MG63 (cell line): ENCODE data around the gene LCE2A. TPM values are rescaled to one million over a fixed set of nuclear protein-coding genes. Genes with fewer than 3 reads are reported as not detected.

ENCODE experiments used
- DNase-seq: peaks from one replicate; pipeline ENCODE4 v3.0.0-alpha.2; 2020
- H3K27me3 ChIP-seq: fragments of 250-450 bp; sonication (Bioruptor Pico); 2 replicates; pipeline ENCODE4 v1.5.1; 2020; ENCODE audit warnings: mild to moderate bottlenecking, moderate library complexity
- H3K36me3 ChIP-seq: fragments of 250-450 bp; sonication (Bioruptor Pico); 2 replicates; pipeline ENCODE4 v1.5.1; 2020; ENCODE audit warnings: mild to moderate bottlenecking, moderate library complexity
- H3K4me3 ChIP-seq: fragments of 250-450 bp; sonication (Bioruptor Pico); 2 replicates; pipeline ENCODE4 v1.5.1; 2020; ENCODE audit warnings: mild to moderate bottlenecking, moderate library complexity
- H3K9me3 ChIP-seq: fragments of 250-450 bp; sonication (Bioruptor Pico); 2 replicates; pipeline ENCODE4 v1.5.1; 2020; ENCODE audit warnings: mild to moderate bottlenecking, moderate library complexity
- total RNA-seq: library from RNA; depleted of rRNA; stranded (reverse); fragments of >200 nt; shearing (Covaris generic); gene quantifications from 2 replicates; pipeline ENCODE4 v1.2.3, GENCODE V29; 2014; ENCODE audit warnings: low replicate concordance; rRNA removed

The LCE2A gene
- total RNA-seq, 1 experiment from 2014 or later, result not detected

- H3K36me3 ChIP-seq, result no peaks in the 10 kb centered on the region
- no peaks in the 10 kb centered on the region for H3K27me3 ChIP-seq
- peak; percentile 32 for DNase-seq
Measured at GRCh38 chr1:152725261-152725660, 27.1 kb downstream of the LCE2A start.

GRCh38 chr1:152728986-152729385 lies 30.8 kb downstream of the LCE2A start:
- Histone ChIP-seq H3K27me3 (no peaks in the 10 kb centered on the region), H3K9me3 (no peaks in the 10 kb centered on the region), H3K36me3 (no peaks in the 10 kb centered on the region), H3K4me3 (no peak overlapping the region)
- DNase-seq, result no peak

More at GRCh38 chr1:152725261-152725660, 27.1 kb downstream of the LCE2A start:
- H3K9me3 ChIP-seq, result no peaks in the 10 kb centered on the region
- H3K4me3 ChIP-seq, result no peak overlapping the region

- no peaks in the 10 kb centered on the region for H3K36me3 ChIP-seq
- DNase-seq, result no peak
- no peaks in the 10 kb centered on the region; the same call in 1 of the 2 replicates for H3K27me3 ChIP-seq
- no peaks in the 10 kb centered on the region for H3K9me3 ChIP-seq
- no peak overlapping the region for H3K4me3 ChIP-seq
Measured at GRCh38 chr1:152735648-152736047, 37.5 kb downstream of the LCE2A start.

- H3K36me3 ChIP-seq, result no peaks in the 10 kb centered on the region
- H3K9me3 ChIP-seq, result no peaks in the 10 kb centered on the region
- DNase-seq, result no peak
- no peaks in the 10 kb centered on the region; the same call in 1 of the 2 replicates for H3K27me3 ChIP-seq
- no peak overlapping the region for H3K4me3 ChIP-seq
Measured at GRCh38 chr1:152737997-152738396, 39.9 kb downstream of the LCE2A start.

- no peak for DNase-seq
Measured at GRCh38 chr1:152739841-152740240, 41.7 kb downstream of the LCE2A start.

GRCh38 chr1:152741656-152742055 lies 43.5 kb downstream of the LCE2A start:
- H3K36me3 ChIP-seq, result no peaks in the 10 kb centered on the region
- no peak overlapping the region for H3K4me3 ChIP-seq
- DNase-seq, result no peak
- no peaks in the 10 kb centered on the region for H3K9me3 ChIP-seq
- no peaks in the 10 kb centered on the region for H3K27me3 ChIP-seq

More at GRCh38 chr1:152739841-152740240, 41.7 kb downstream of the LCE2A start:
- Histone ChIP-seq H3K27me3 (no peaks in the 10 kb centered on the region), H3K4me3 (no peak overlapping the region), H3K36me3 (no peaks in the 10 kb centered on the region), H3K9me3 (no peaks in the 10 kb centered on the region)

- DNase-seq, result no peak
- Histone ChIP-seq H3K4me3 (no peak overlapping the region), H3K9me3 (no peaks in the 10 kb centered on the region), H3K36me3 (no peaks in the 10 kb centered on the region), H3K27me3 (no peaks in the 10 kb centered on the region)
Measured at GRCh38 chr1:152743371-152744145, 45.4 kb downstream of the LCE2A start.

- Histone ChIP-seq H3K36me3 (no peaks in the 10 kb centered on the region), H3K9me3 (no peaks in the 10 kb centered on the region), H3K27me3 (no peaks in the 10 kb centered on the region), H3K4me3 (no peak overlapping the region)
- peak; percentile 19 for DNase-seq
Measured at GRCh38 chr1:152745289-152745704, 47.2 kb downstream of the LCE2A start.

- no peak overlapping the region for H3K4me3 ChIP-seq
- no peak for DNase-seq
- H3K27me3 ChIP-seq, result no peaks in the 10 kb centered on the region
- no peaks in the 10 kb centered on the region for H3K9me3 ChIP-seq
- no peaks in the 10 kb centered on the region for H3K36me3 ChIP-seq
Measured at GRCh38 chr1:152745765-152746444, 47.8 kb downstream of the LCE2A start.

- no peak for DNase-seq
- no peaks in the 10 kb centered on the region for H3K27me3 ChIP-seq
- no peaks in the 10 kb centered on the region for H3K36me3 ChIP-seq
- no peaks in the 10 kb centered on the region for H3K9me3 ChIP-seq
- no peak overlapping the region for H3K4me3 ChIP-seq
Measured at GRCh38 chr1:152747831-152748230, 49.7 kb downstream of the LCE2A start.

Other genes with a start within 250 kb of the LCE2A start
- gene LCE5A, start 187.5 kb upstream of the LCE2A start, total RNA-seq, result not detected in 2 replicates
- not detected in 2 replicates for gene CRCT1, start 183.9 kb upstream of the LCE2A start, total RNA-seq
- not detected in 2 replicates for gene LCE3E, start 131.6 kb upstream of the LCE2A start, total RNA-seq
- not detected in 2 replicates for gene LCE3D, start 117.8 kb upstream of the LCE2A start, total RNA-seq
- not detected in 2 replicates for gene LCE3C, start 98.1 kb upstream of the LCE2A start, total RNA-seq
- gene LCE3B, start 84.5 kb upstream of the LCE2A start, total RNA-seq, result not detected in 2 replicates
- not detected in 2 replicates for gene LCE3A, start 75.2 kb upstream of the LCE2A start, total RNA-seq
- not detected in 2 replicates for gene LCE2D, start 35.0 kb upstream of the LCE2A start, total RNA-seq
- not detected in 2 replicates for gene LCE2C, start 23.1 kb upstream of the LCE2A start, total RNA-seq
- not detected in 2 replicates for gene LCE2B, start 12.2 kb upstream of the LCE2A start, total RNA-seq
- gene LCE4A, start 9.8 kb downstream of the LCE2A start, total RNA-seq, result not detected in 2 replicates
- not detected in 2 replicates for gene KPRP, start 59.7 kb downstream of the LCE2A start, total RNA-seq
- not detected in 2 replicates for gene LCE1F, start 76.8 kb downstream of the LCE2A start, total RNA-seq
- not detected in 2 replicates for gene LCE1E, start 87.9 kb downstream of the LCE2A start, total RNA-seq
- not detected in 2 replicates for gene LCE1D, start 98.4 kb downstream of the LCE2A start, total RNA-seq
- gene LCE1C, start 108.3 kb downstream of the LCE2A start, total RNA-seq, result not detected in 2 replicates
- not detected in 2 replicates for gene LCE1B, start 113.6 kb downstream of the LCE2A start, total RNA-seq
- not detected in 2 replicates for gene LCE1A, start 129.1 kb downstream of the LCE2A start, total RNA-seq
- gene LCE6A, start 144.5 kb downstream of the LCE2A start, total RNA-seq, result not detected in 2 replicates
- not detected in 2 replicates for gene LCE7A, start 161.7 kb downstream of the LCE2A start, total RNA-seq
- not detected in 2 replicates for gene SMCP, start 180.0 kb downstream of the LCE2A start, total RNA-seq
- not detected in 2 replicates for gene IVL, start 210.2 kb downstream of the LCE2A start, total RNA-seq
- not detected in 2 replicates for gene SPRR5, start 248.9 kb downstream of the LCE2A start, total RNA-seq